ENCODE data around the gene AATF. TPM values are rescaled to one million over a fixed set of nuclear protein-coding genes. Genes with fewer than 3 reads are reported as not detected.
A peak's percentile ranks its signal among the peaks of the same experiment; 100 is the strongest.

AATF gene
- total RNA-seq, 4 donors from 2014 or later: 16.5 to 54.2 (median 26.9) TPM

GRCh38 chr17:36931697-36932382, 16.9 kb upstream of the AATF start:
- intact Hi-C loops (cut with DNase I; ENCODE audit: low total_unique reads) (no loop called here), in situ Hi-C loops (cut with MboI; ENCODE audit: low pct_ligation_motif_present in 1 of 4, low pct_unique_long_range_greater_than_20kb in 1 of 4, low sequenced_read_pairs in 3 of 4) (no loop called here)
- Histone ChIP-seq H3K9me3 (no peaks in the 10 kb centered on the region), H3K27ac (no peak overlapping the region), H3K27me3 (peaks cover 100% of the 10 kb centered on the region), H3K4me3 (peak overlapping the region in 1 of 4 donors; percentile 36), H3K4me1 (peaks cover 24 to 56% (median 51%) of the 10 kb centered on the region in 4 donors), H3K36me3 (no peaks in the 10 kb centered on the region)
- no peak for DNase-seq
- TF ChIP-seq EP300 (IDR thresholded peaks at IDR 0.05; ENCODE audit: low read depth) (no peak), POLR2A (IDR thresholded peaks at IDR 0.05) (no peak), POLR2AphosphoS5 (IDR thresholded peaks at IDR 0.05) (no peak), CTCF (IDR thresholded peaks at IDR 0.05) (no peak)
- 0 to 6% methylated on average over 10 to 30 of the region's 30 CpGs for WGBS, 2 donors (ENCODE audit: low coverage in 1 of 2)

- no peaks in the 10 kb centered on the region for H3K36me3 ChIP-seq
- DNase-seq: no peak
- no peak for TF ChIP-seq POLR2AphosphoS5 (IDR thresholded peaks at IDR 0.05)
- no peak for TF ChIP-seq CTCF (IDR thresholded peaks at IDR 0.05)
- TF ChIP-seq EP300 (IDR thresholded peaks at IDR 0.05; ENCODE audit: low read depth): no peak
- TF ChIP-seq POLR2A (IDR thresholded peaks at IDR 0.05): no peak
- 5 to 11% methylated on average over 4 to 16 of the region's 16 CpGs for WGBS, 2 donors (ENCODE audit: low coverage in 1 of 2)
- in situ Hi-C loops (cut with MboI; ENCODE audit: low pct_ligation_motif_present in 1 of 4, low pct_unique_long_range_greater_than_20kb in 1 of 4, low sequenced_read_pairs in 3 of 4) (no loop called here), intact Hi-C loops (cut with DNase I; ENCODE audit: low total_unique reads) (no loop called here)
- H3K9me3 ChIP-seq: no peaks in the 10 kb centered on the region
- H3K27ac ChIP-seq: no peak overlapping the region
- peaks cover 29 to 61% (median 56%) of the 10 kb centered on the region in 4 donors for H3K4me1 ChIP-seq
- H3K4me3 ChIP-seq: peak overlapping the region in 1 of 4 donors; percentile 36
- H3K27me3 ChIP-seq: peaks cover 100% of the 10 kb centered on the region
Observed at GRCh38 chr17:36932383-36932693, 16.4 kb upstream of the AATF start.

GRCh38 chr17:36932694-36933511, 15.9 kb upstream of the AATF start:
- 6 to 18% methylated on average over 10 to 40 of the region's 40 CpGs for WGBS, 2 donors (ENCODE audit: low coverage in 1 of 2)
- in situ Hi-C loops (cut with MboI; ENCODE audit: low pct_ligation_motif_present in 1 of 4, low pct_unique_long_range_greater_than_20kb in 1 of 4, low sequenced_read_pairs in 3 of 4) (no loop called here), intact Hi-C loops (cut with DNase I; ENCODE audit: low total_unique reads) (no loop called here)
- H3K4me3 ChIP-seq: peak overlapping the region in 1 of 4 donors; percentile 2
- H3K9me3 ChIP-seq: no peaks in the 10 kb centered on the region
- TF ChIP-seq CTCF (IDR thresholded peaks at IDR 0.05) (no peak), EP300 (IDR thresholded peaks at IDR 0.05; ENCODE audit: low read depth) (no peak), POLR2AphosphoS5 (IDR thresholded peaks at IDR 0.05) (no peak), POLR2A (IDR thresholded peaks at IDR 0.05) (no peak)
- H3K27me3 ChIP-seq: peaks cover 100% of the 10 kb centered on the region
- H3K36me3 ChIP-seq: no peaks in the 10 kb centered on the region
- no peak for DNase-seq
- peaks cover 34 to 67% (median 61%) of the 10 kb centered on the region in 4 donors for H3K4me1 ChIP-seq
- no peak overlapping the region for H3K27ac ChIP-seq

GRCh38 chr17:36933512-36934143, 15.1 kb upstream of the AATF start:
- Histone ChIP-seq H3K4me1 (peaks cover 36 to 71% (median 67%) of the 10 kb centered on the region in 4 donors), H3K4me3 (peak overlapping the region in 1 of 4 donors; percentile 25)
- intact Hi-C loops (cut with DNase I; ENCODE audit: low total_unique reads): no loop called here

More at GRCh38 chr17:36933512-36934143, 15.1 kb upstream of the AATF start:
- Histone ChIP-seq H3K36me3 (no peaks in the 10 kb centered on the region), H3K27me3 (peaks cover 100% of the 10 kb centered on the region), H3K27ac (no peak overlapping the region), H3K9me3 (no peaks in the 10 kb centered on the region)
- TF ChIP-seq POLR2A (IDR thresholded peaks at IDR 0.05) (no peak), POLR2AphosphoS5 (IDR thresholded peaks at IDR 0.05) (peak in 1 of 3 donors; percentile 13)
- no peak for DNase-seq
- 14 to 15% methylated on average over 17 to 21 of the region's 23 CpGs for WGBS, 2 donors (ENCODE audit: low coverage in 1 of 2)
- in situ Hi-C loops (cut with MboI; ENCODE audit: low pct_ligation_motif_present in 1 of 4, low pct_unique_long_range_greater_than_20kb in 1 of 4, low sequenced_read_pairs in 3 of 4): no loop called here

All from transverse colon (tissue), 4 donors.